GM12878 (cell line): Measurements from ENCODE around the gene TMEM72.
A peak's percentile ranks its signal among the peaks of the same experiment; 100 is the strongest.

Source experiments
- CHD1 ChIP-seq: IDR thresholded peaks from 2 replicates; pipeline ENCODE4 v1.6.1; 2012; ENCODE audit warnings: low read depth, low read length, improper control_type of control experiment
- EGR1 ChIP-seq, 2 experiments: IDR thresholded peaks; 1 replicate in 1 of 2; 2 replicates in 1 of 2; pipeline ENCODE4 v1.6.1; 2011 to 2012; ENCODE audit warnings: low read depth in 2 of 2, low read length in 2 of 2, borderline replicate concordance in 1 of 2, mild to moderate bottlenecking in 1 of 2, moderate library complexity in 1 of 2
- TCF3 ChIP-seq: IDR thresholded peaks from 2 replicates; pipeline ENCODE4 v1.6.1; 2012; ENCODE audit warnings: low read depth, mild to moderate bottlenecking, low read length, borderline replicate concordance; ENCODE audit not compliant: insufficient read depth
- TCF7 ChIP-seq: IDR thresholded peaks from 2 replicates; pipeline ENCODE4 v1.6.1; 2014; ENCODE audit warnings: antibody characterized with exemption, borderline replicate concordance
- ZZZ3 ChIP-seq: IDR thresholded peaks from 2 replicates; pipeline ENCODE4 v1.6.1; 2011; ENCODE audit warnings: low read depth; ENCODE audit not compliant: control insufficient read depth, insufficient read length
- TF ChIP-seq, protein P1 (sequence below), 3 experiments: IDR thresholded peaks in 2 of 3; conservative IDR thresholded peaks in 1 of 3; 2 replicates each; pipeline ENCODE4 v1.5.1; 2011; ENCODE audit warnings: low read depth in 3 of 3, low read length in 3 of 3, mild to moderate bottlenecking in 3 of 3, control low read depth in 2 of 3, moderate library complexity in 2 of 3, inconsistent platforms in 1 of 3, mixed read lengths in 1 of 3; ENCODE audit not compliant: control insufficient read depth in 2 of 3, insufficient read depth in 1 of 3; ENCODE audit errors: extremely low read depth in 1 of 3

- no peak for TF ChIP-seq TCF3
- TF ChIP-seq TCF7, result no peak
- no peak for TF ChIP-seq CHD1
- no peak for TF ChIP-seq ZZZ3
- TF ChIP-seq, protein P1, sequence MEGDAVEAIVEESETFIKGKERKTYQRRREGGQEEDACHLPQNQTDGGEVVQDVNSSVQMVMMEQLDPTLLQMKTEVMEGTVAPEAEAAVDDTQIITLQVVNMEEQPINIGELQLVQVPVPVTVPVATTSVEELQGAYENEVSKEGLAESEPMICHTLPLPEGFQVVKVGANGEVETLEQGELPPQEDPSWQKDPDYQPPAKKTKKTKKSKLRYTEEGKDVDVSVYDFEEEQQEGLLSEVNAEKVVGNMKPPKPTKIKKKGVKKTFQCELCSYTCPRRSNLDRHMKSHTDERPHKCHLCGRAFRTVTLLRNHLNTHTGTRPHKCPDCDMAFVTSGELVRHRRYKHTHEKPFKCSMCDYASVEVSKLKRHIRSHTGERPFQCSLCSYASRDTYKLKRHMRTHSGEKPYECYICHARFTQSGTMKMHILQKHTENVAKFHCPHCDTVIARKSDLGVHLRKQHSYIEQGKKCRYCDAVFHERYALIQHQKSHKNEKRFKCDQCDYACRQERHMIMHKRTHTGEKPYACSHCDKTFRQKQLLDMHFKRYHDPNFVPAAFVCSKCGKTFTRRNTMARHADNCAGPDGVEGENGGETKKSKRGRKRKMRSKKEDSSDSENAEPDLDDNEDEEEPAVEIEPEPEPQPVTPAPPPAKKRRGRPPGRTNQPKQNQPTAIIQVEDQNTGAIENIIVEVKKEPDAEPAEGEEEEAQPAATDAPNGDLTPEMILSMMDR (IDR thresholded peaks at IDR 0.05 in 2 of 3, conservative IDR thresholded peaks at IDR 0.05 in 1 of 3; ENCODE audit: control insufficient read depth in 2 of 3, extremely low read depth in 1 of 3, insufficient read depth in 1 of 3, low read depth in 3 of 3, low read length in 3 of 3), result peak in 1 of 3 experiments; percentile 13; a peak in 1 of 6 replicates
- TF ChIP-seq EGR1 (IDR thresholded peaks at IDR 0.05; ENCODE audit: borderline replicate concordance in 1 of 2, low read depth in 2 of 2, low read length in 2 of 2), result no peak
These were observed 64.5 kb downstream of the TMEM72 start for GRCh38 chr10:44975431-44976331.
